ENCODE results near the gene MYO1D.

GRCh38 chr17:32783602-32784001 lies 93.3 kb downstream of the MYO1D start:
- TF ChIP-seq YY1 (IDR thresholded peaks at IDR 0.05; ENCODE audit: low read depth) (no peak), USF1 (IDR thresholded peaks at IDR 0.05) (no peak), EP300 (IDR thresholded peaks at IDR 0.05; ENCODE audit: borderline replicate concordance) (no peak), CREB1 (IDR thresholded peaks at IDR 0.05; ENCODE audit: low read depth) (no peak), TCF12 (IDR thresholded peaks at IDR 0.05; ENCODE audit: low read depth) (no peak), EGR1 (IDR thresholded peaks at IDR 0.05) (no peak), RAD21 (IDR thresholded peaks at IDR 0.05; ENCODE audit: low read depth) (peak; percentile 88)

Measured in Ishikawa (cell line).